Measurements from ENCODE around the gene PARG.
"Not testable (repeated sequence)": the region's sequence is repeated elsewhere in the genome, so short reads cannot be mapped to it uniquely, and the experiment has no call there.

- TF ChIP-seq CTCF (conservative IDR thresholded peaks at IDR 0.05; ENCODE audit: low read depth, low read length); EZH2 (IDR thresholded peaks at IDR 0.05; ENCODE audit: borderline replicate concordance, low read depth, low read length, poor library complexity, severe bottlenecking): not testable (repeated sequence)
These were observed 58.0 kb downstream of the PARG start for GRCh38 chr10:49883852-49884251.

Measured in A673 (cell line).